ENCODE results near the gene OR2H1.

Gene OR2H1

DNA sequence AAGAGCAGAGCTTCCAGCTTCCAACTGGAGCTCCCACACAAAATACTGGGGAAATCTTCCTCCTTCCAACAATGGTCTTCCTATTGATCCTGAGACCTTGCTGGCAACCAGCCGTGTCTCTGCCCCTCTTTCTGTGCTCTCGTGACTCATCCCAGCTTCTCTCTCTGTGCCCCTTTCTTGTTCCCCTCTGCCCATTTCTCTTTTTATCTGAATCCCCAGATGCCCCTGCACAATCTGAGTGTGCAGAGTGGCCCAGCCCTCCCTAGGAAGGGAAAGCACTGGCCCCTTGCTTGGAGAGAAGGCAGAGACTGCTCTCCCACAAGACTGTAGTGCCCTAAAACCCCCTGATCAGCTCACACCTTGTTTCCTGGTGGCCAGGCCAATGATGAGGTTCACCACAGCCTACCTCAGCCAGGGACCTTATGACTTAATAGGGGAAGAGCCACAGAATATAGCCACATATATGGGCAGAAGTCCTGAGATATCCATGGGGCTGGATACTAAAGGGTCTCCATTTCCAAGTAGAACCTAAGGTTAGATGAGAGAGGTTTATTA, 53.9 kb downstream of the OR2H1 start:
- Histone ChIP-seq H3K9me2 (ENCODE audit: low read depth, low read length) (no peaks in the 10 kb centered on the region), H3K4me2 (ENCODE audit: low read length) (no peak overlapping the region), H3K4me3 (ENCODE audit: low read depth, low read length, poor library complexity, severe bottlenecking) (no peak overlapping the region), H3K27ac (ENCODE audit: low read depth, low read length, poor library complexity, severe bottlenecking) (no peak overlapping the region), H3F3A (ENCODE audit: insufficient read depth, low read length) (no peaks in the 10 kb centered on the region), H3K9me3 (ENCODE audit: low read length) (no peaks in the 10 kb centered on the region), H4K20me1 (ENCODE audit: insufficient read depth, low read length) (no peaks in the 10 kb centered on the region), H2AFZ (ENCODE audit: low read length) (no peak overlapping the region), H3K4me1 (ENCODE audit: insufficient read depth, low read length, severe bottlenecking) (no peaks in the 10 kb centered on the region), H3K9ac (ENCODE audit: low read length) (no peak overlapping the region), H3K27me3 (ENCODE audit: insufficient read depth, low read length) (no peaks in the 10 kb centered on the region), H3K36me3 (ENCODE audit: insufficient read depth, low read length) (no peaks in the 10 kb centered on the region), H3K79me2 (ENCODE audit: insufficient read depth, low read length) (no peaks in the 10 kb centered on the region)
- no peak for TF ChIP-seq EZH2 (IDR thresholded peaks at IDR 0.05; ENCODE audit: borderline replicate concordance, low read length)
- no peak for TF ChIP-seq CTCF (IDR thresholded peaks at IDR 0.05; ENCODE audit: low read length)
